Measurements from ENCODE around the gene AGAP1.

- TF ChIP-seq CTCF (IDR thresholded peaks at IDR 0.05) (no peak), POLR2A (IDR thresholded peaks at IDR 0.05) (no peak)
Observed at GRCh38 chr2:235597081-235597615, 103.3 kb downstream of the AGAP1 start.
